GM23338 (cell line): ENCODE results near the gene CISD1. TPM values are rescaled to one million over a fixed set of nuclear protein-coding genes. Genes with fewer than 3 reads are reported as not detected.

Source experiments
- ATAC-seq: fragments of 200-7000 bp; cut with Tn5 transposase; 3 replicates; pipeline ENCODE4 v1.9.1; 2020
- DNase-seq: peaks from one replicate; pipeline ENCODE4 v3.0.0-alpha.2; 2015; ENCODE audit warnings: low spot score
- H2AFZ ChIP-seq: fragments of 200-600 bp; sonication (generic); 2 replicates; pipeline ENCODE4 v1.8.0; 2016; ENCODE audit warnings: antibody characterized with exemption, mild to moderate bottlenecking, moderate library complexity
- H3F3A ChIP-seq: fragments of 200-600 bp; sonication (generic); replicated peaks from 2 replicates; pipeline ENCODE4 v1.8.0; 2017; ENCODE audit warnings: antibody characterized with exemption, mixed run types, low read depth
- H3K27ac ChIP-seq: fragments of 200-600 bp; sonication (generic); 2 replicates; pipeline ENCODE4 v1.6.1; 2016; ENCODE audit warnings: low read depth
- H3K27me3 ChIP-seq: fragments of 200-600 bp; sonication (generic); 2 replicates; pipeline ENCODE4 v1.8.0; 2016; ENCODE audit warnings: mild to moderate bottlenecking, mixed run types, moderate library complexity; ENCODE audit not compliant: insufficient read depth
- H3K36me3 ChIP-seq: fragments of 200-600 bp; sonication (generic); 2 replicates; pipeline ENCODE4 v1.8.0; 2016; ENCODE audit warnings: mild to moderate bottlenecking; ENCODE audit not compliant: insufficient read depth
- H3K4me1 ChIP-seq: fragments of 200-600 bp; sonication (generic); 2 replicates; pipeline ENCODE4 v1.8.0; 2016; ENCODE audit warnings: mild to moderate bottlenecking, moderate library complexity; ENCODE audit not compliant: insufficient read depth
- H3K4me2 ChIP-seq: fragments of 200-600 bp; sonication (generic); 2 replicates; pipeline ENCODE4 v1.7.1; 2017; ENCODE audit warnings: mixed run types
- H3K4me3 ChIP-seq: fragments of 200-600 bp; sonication (generic); 2 replicates; pipeline ENCODE4 v1.6.1; 2016; ENCODE audit warnings: mixed run types
- H3K79me2 ChIP-seq: fragments of 200-600 bp; sonication (generic); replicated peaks from 2 replicates; pipeline ENCODE4 v1.8.0; 2017; ENCODE audit warnings: mild to moderate bottlenecking; ENCODE audit not compliant: insufficient read depth
- H3K9me2 ChIP-seq: fragments of 200-600 bp; sonication (generic); 2 replicates; pipeline ENCODE4 v1.8.0; 2017; ENCODE audit not compliant: insufficient read depth
- H4K20me1 ChIP-seq: fragments of 200-600 bp; sonication (generic); replicated peaks from 2 replicates; pipeline ENCODE4 v1.8.0; 2017; ENCODE audit warnings: mild to moderate bottlenecking; ENCODE audit not compliant: insufficient read depth
- H3K27ac Mint-ChIP-seq: 2 replicates; pipeline ENCODE4 v1.8.0; 2020; ENCODE audit warnings: inconsistent platforms, mild to moderate bottlenecking, moderate library complexity, mixed read lengths
- H3K27me3 Mint-ChIP-seq: 3 replicates; pipeline ENCODE4 v1.8.0; 2022; ENCODE audit warnings: low read depth, mild to moderate bottlenecking, moderate library complexity, mixed read lengths, inconsistent platforms; ENCODE audit not compliant: insufficient read depth, poor library complexity
- H3K36me3 Mint-ChIP-seq: 3 replicates; pipeline ENCODE4 v1.8.0; 2021; ENCODE audit warnings: low read depth, mild to moderate bottlenecking, inconsistent platforms, moderate library complexity, mixed read lengths
- H3K4me1 Mint-ChIP-seq: 3 replicates; pipeline ENCODE4 v1.8.0; 2020; ENCODE audit warnings: mild to moderate bottlenecking, inconsistent platforms, mixed read lengths
- H3K4me3 Mint-ChIP-seq: 3 replicates; pipeline ENCODE4 v1.8.0; 2021; ENCODE audit warnings: moderate library complexity, mild to moderate bottlenecking, inconsistent platforms, mixed read lengths
- H3K9me3 Mint-ChIP-seq: 3 replicates; pipeline ENCODE4 v1.8.0; 2020; ENCODE audit warnings: moderate library complexity, mild to moderate bottlenecking, inconsistent platforms, mixed read lengths
- CREB1 ChIP-seq: fragments of 250-450 bp; sonication (Bioruptor Pico); IDR thresholded peaks from 2 replicates; pipeline ENCODE4 v1.5.0; 2020; ENCODE audit warnings: low read depth, mild to moderate bottlenecking, moderate library complexity
- EZH2 ChIP-seq: fragments of 200-600 bp; sonication (generic); IDR thresholded peaks from one replicate; pipeline ENCODE4 v1.8.0; 2017; ENCODE audit warnings: antibody characterized with exemption, mild to moderate bottlenecking, low read depth; ENCODE audit not compliant: unreplicated experiment
- EZH2phosphoT487 ChIP-seq: fragments of 200-600 bp; sonication (generic); IDR thresholded peaks from one replicate; pipeline ENCODE4 v1.8.1; 2018; ENCODE audit warnings: antibody characterized with exemption; ENCODE audit not compliant: unreplicated experiment
- JUNB ChIP-seq: IDR thresholded peaks from one replicate; pipeline ENCODE4 v1.6.1; 2016; ENCODE audit warnings: antibody characterized with exemption; ENCODE audit not compliant: unreplicated experiment
- NANOG ChIP-seq: IDR thresholded peaks from 2 replicates; pipeline ENCODE4 v1.6.1; 2016; ENCODE audit warnings: antibody characterized with exemption, borderline replicate concordance
- POLR2AphosphoS5 ChIP-seq: IDR thresholded peaks from 2 replicates; pipeline ENCODE4 v1.6.1; 2016; ENCODE audit warnings: antibody characterized with exemption, low read depth
- STAT1 ChIP-seq: IDR thresholded peaks from one replicate; pipeline ENCODE4 v1.6.1; 2016; ENCODE audit warnings: antibody characterized with exemption; ENCODE audit not compliant: unreplicated experiment
- ZNF114 ChIP-seq: fragments of 250-450 bp; sonication (Bioruptor Pico); IDR thresholded peaks from 2 replicates; pipeline ENCODE4 v1.5.0; 2020; ENCODE audit warnings: mild to moderate bottlenecking, moderate library complexity
- ZNF331 ChIP-seq: fragments of 250-450 bp; sonication (Bioruptor Pico); IDR thresholded peaks from 2 replicates; pipeline ENCODE4 v1.5.0; 2020; ENCODE audit warnings: low read depth, mild to moderate bottlenecking, moderate library complexity
- polyA plus RNA-seq: library from polyadenylated mRNA; unstranded; fragments of >200 nt; fragmentation: Nextera tagmentation; extraction: Ambion mirVana; gene quantifications from 2 replicates; pipeline ENCODE4 v1.2.1, GENCODE V29; 2016
- total RNA-seq: library from RNA; depleted of rRNA; stranded (reverse); fragments of >200 nt; shearing (Covaris generic); gene quantifications from 2 replicates; pipeline ENCODE4 v1.2.3, GENCODE V29; 2014
- TF ChIP-seq, protein P1 (sequence below): IDR thresholded peaks from 2 replicates; pipeline ENCODE4 v1.6.1; 2016; ENCODE audit warnings: antibody characterized with exemption
- TF ChIP-seq, protein P2 (sequence below): fragments of 250-450 bp; sonication (Bioruptor Pico); IDR thresholded peaks from 2 replicates; pipeline ENCODE4 v1.5.0; 2020; ENCODE audit warnings: mild to moderate bottlenecking, moderate library complexity
- TF ChIP-seq, protein P3 (sequence below): IDR thresholded peaks from one replicate; pipeline ENCODE4 v1.6.1; 2018; ENCODE audit warnings: antibody characterized with exemption; ENCODE audit not compliant: unreplicated experiment
- TF ChIP-seq, protein P4 (sequence below), 2 experiments: fragments of 200-600 bp in 1 of 2; sonication (generic) in 1 of 2; conservative IDR thresholded peaks; 2 replicates each; pipeline versions ENCODE4 v1.5.1 to v1.6.1; 2016 to 2017; ENCODE audit warnings: antibody characterized with exemption in 2 of 2, low read depth in 2 of 2, mild to moderate bottlenecking in 2 of 2, moderate library complexity in 1 of 2

Gene CISD1
- total and polyA plus RNA-seq, 2 experiments from 2014 or later: 19.9 to 99.9 TPM

DNA sequence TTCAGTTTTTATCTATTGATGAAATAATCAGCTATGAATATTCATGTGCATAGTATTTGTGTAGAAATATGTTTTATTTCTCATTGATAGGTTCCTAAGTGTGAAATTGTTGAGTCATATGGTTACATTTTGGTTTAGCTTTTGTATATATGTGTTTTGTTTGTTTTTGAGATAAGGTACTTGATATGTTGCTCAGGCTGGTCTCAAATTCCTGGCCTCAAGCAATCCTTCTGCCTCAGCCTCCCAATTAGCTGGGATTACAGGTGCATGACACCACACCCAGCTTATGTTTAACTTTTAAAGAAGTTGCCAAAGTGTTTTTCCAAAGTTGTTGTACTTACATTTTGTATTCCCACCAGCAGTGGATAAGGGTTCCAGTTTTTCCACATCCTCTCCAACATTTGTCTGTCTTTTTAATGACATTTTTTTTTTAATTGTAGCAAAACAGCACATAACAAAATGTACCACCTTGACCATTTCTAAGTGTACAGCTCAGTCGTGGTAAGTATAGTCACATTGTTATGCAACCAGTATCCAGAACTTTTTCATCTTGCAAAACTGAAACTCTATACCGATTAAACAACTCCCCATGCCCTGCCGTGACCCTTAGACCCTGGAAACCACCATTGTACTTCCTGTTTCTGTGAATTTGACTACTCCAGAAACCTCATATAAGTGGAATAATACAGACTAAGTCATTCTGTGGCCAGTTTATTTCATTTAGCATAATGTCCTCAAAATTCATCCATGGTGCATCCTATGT, 53.3 kb downstream of the CISD1 start:
- TF ChIP-seq, protein P1, sequence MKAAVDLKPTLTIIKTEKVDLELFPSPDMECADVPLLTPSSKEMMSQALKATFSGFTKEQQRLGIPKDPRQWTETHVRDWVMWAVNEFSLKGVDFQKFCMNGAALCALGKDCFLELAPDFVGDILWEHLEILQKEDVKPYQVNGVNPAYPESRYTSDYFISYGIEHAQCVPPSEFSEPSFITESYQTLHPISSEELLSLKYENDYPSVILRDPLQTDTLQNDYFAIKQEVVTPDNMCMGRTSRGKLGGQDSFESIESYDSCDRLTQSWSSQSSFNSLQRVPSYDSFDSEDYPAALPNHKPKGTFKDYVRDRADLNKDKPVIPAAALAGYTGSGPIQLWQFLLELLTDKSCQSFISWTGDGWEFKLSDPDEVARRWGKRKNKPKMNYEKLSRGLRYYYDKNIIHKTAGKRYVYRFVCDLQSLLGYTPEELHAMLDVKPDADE: no peak
- TF ChIP-seq EZH2phosphoT487: no peak
- TF ChIP-seq ZNF114 (CRISPR knock-in tag): no peak
- TF ChIP-seq STAT1: no peak
- TF ChIP-seq, protein P2, sequence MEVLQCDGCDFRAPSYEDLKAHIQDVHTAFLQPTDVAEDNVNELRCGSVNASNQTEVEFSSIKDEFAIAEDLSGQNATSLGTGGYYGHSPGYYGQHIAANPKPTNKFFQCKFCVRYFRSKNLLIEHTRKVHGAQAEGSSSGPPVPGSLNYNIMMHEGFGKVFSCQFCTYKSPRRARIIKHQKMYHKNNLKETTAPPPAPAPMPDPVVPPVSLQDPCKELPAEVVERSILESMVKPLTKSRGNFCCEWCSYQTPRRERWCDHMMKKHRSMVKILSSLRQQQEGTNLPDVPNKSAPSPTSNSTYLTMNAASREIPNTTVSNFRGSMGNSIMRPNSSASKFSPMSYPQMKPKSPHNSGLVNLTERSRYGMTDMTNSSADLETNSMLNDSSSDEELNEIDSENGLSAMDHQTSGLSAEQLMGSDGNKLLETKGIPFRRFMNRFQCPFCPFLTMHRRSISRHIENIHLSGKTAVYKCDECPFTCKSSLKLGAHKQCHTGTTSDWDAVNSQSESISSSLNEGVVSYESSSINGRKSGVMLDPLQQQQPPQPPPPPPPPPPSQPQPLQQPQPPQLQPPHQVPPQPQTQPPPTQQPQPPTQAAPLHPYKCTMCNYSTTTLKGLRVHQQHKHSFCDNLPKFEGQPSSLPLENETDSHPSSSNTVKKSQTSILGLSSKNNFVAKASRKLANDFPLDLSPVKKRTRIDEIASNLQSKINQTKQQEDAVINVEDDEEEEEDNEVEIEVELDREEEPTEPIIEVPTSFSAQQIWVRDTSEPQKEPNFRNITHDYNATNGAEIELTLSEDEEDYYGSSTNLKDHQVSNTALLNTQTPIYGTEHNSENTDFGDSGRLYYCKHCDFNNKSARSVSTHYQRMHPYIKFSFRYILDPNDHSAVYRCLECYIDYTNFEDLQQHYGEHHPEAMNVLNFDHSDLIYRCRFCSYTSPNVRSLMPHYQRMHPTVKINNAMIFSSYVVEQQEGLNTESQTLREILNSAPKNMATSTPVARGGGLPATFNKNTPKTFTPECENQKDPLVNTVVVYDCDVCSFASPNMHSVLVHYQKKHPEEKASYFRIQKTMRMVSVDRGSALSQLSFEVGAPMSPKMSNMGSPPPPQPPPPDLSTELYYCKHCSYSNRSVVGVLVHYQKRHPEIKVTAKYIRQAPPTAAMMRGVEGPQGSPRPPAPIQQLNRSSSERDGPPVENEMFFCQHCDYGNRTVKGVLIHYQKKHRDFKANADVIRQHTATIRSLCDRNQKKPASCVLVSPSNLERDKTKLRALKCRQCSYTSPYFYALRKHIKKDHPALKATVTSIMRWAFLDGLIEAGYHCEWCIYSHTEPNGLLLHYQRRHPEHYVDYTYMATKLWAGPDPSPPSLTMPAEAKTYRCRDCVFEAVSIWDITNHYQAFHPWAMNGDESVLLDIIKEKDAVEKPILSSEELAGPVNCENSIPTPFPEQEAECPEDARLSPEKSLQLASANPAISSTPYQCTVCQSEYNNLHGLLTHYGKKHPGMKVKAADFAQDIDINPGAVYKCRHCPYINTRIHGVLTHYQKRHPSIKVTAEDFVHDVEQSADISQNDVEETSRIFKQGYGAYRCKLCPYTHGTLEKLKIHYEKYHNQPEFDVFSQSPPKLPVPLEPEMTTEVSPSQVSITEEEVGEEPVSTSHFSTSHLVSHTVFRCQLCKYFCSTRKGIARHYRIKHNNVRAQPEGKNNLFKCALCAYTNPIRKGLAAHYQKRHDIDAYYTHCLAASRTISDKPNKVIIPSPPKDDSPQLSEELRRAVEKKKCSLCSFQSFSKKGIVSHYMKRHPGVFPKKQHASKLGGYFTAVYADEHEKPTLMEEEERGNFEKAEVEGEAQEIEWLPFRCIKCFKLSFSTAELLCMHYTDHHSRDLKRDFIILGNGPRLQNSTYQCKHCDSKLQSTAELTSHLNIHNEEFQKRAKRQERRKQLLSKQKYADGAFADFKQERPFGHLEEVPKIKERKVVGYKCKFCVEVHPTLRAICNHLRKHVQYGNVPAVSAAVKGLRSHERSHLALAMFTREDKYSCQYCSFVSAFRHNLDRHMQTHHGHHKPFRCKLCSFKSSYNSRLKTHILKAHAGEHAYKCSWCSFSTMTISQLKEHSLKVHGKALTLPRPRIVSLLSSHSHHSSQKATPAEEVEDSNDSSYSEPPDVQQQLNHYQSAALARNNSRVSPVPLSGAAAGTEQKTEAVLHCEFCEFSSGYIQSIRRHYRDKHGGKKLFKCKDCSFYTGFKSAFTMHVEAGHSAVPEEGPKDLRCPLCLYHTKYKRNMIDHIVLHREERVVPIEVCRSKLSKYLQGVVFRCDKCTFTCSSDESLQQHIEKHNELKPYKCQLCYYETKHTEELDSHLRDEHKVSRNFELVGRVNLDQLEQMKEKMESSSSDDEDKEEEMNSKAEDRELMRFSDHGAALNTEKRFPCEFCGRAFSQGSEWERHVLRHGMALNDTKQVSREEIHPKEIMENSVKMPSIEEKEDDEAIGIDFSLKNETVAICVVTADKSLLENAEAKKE: no peak
- TF ChIP-seq, protein P3, sequence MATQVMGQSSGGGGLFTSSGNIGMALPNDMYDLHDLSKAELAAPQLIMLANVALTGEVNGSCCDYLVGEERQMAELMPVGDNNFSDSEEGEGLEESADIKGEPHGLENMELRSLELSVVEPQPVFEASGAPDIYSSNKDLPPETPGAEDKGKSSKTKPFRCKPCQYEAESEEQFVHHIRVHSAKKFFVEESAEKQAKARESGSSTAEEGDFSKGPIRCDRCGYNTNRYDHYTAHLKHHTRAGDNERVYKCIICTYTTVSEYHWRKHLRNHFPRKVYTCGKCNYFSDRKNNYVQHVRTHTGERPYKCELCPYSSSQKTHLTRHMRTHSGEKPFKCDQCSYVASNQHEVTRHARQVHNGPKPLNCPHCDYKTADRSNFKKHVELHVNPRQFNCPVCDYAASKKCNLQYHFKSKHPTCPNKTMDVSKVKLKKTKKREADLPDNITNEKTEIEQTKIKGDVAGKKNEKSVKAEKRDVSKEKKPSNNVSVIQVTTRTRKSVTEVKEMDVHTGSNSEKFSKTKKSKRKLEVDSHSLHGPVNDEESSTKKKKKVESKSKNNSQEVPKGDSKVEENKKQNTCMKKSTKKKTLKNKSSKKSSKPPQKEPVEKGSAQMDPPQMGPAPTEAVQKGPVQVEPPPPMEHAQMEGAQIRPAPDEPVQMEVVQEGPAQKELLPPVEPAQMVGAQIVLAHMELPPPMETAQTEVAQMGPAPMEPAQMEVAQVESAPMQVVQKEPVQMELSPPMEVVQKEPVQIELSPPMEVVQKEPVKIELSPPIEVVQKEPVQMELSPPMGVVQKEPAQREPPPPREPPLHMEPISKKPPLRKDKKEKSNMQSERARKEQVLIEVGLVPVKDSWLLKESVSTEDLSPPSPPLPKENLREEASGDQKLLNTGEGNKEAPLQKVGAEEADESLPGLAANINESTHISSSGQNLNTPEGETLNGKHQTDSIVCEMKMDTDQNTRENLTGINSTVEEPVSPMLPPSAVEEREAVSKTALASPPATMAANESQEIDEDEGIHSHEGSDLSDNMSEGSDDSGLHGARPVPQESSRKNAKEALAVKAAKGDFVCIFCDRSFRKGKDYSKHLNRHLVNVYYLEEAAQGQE: no peak
- no peak for TF ChIP-seq CREB1
- TF ChIP-seq JUNB: no peak
- TF ChIP-seq NANOG: no peak
- no peak for TF ChIP-seq EZH2
- TF ChIP-seq POLR2AphosphoS5: no peak
- TF ChIP-seq, protein P4, sequence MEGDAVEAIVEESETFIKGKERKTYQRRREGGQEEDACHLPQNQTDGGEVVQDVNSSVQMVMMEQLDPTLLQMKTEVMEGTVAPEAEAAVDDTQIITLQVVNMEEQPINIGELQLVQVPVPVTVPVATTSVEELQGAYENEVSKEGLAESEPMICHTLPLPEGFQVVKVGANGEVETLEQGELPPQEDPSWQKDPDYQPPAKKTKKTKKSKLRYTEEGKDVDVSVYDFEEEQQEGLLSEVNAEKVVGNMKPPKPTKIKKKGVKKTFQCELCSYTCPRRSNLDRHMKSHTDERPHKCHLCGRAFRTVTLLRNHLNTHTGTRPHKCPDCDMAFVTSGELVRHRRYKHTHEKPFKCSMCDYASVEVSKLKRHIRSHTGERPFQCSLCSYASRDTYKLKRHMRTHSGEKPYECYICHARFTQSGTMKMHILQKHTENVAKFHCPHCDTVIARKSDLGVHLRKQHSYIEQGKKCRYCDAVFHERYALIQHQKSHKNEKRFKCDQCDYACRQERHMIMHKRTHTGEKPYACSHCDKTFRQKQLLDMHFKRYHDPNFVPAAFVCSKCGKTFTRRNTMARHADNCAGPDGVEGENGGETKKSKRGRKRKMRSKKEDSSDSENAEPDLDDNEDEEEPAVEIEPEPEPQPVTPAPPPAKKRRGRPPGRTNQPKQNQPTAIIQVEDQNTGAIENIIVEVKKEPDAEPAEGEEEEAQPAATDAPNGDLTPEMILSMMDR (conservative IDR thresholded peaks at IDR 0.05; ENCODE audit: low read depth in 2 of 2): no peak
- no peak for TF ChIP-seq ZNF331 (CRISPR knock-in tag)
- no peaks in the 10 kb centered on the region for H3K36me3 Mint-ChIP-seq
- Histone ChIP-seq H3K4me1 (no peaks in the 10 kb centered on the region), H3F3A (no peaks in the 10 kb centered on the region), H3K36me3 (no peaks in the 10 kb centered on the region), H3K27me3 (peaks cover 9% of the 10 kb centered on the region), H2AFZ (no peak overlapping the region), H3K79me2 (no peaks in the 10 kb centered on the region), H3K4me2 (no peak overlapping the region), H3K27ac (no peak overlapping the region), H4K20me1 (no peaks in the 10 kb centered on the region), H3K9me2 (no peaks in the 10 kb centered on the region), H3K4me3 (no peak overlapping the region)
- H3K27ac Mint-ChIP-seq: no peak overlapping the region
- DNase-seq (no peak), ATAC-seq (no peak)
- no peaks in the 10 kb centered on the region for H3K9me3 Mint-ChIP-seq
- no peaks in the 10 kb centered on the region; the same call in 2 of the 3 replicates for H3K4me1 Mint-ChIP-seq
- peaks cover 5% of the 10 kb centered on the region for H3K27me3 Mint-ChIP-seq
- H3K4me3 Mint-ChIP-seq: no peak overlapping the region
